ENCODE results near the gene WDR76. TPM values are rescaled to one million over a fixed set of nuclear protein-coding genes. Genes with fewer than 3 reads are reported as not detected.

The WDR76 gene
- total RNA-seq, 1 experiment from 2014 or later, result 29.6 TPM

GRCh38 chr15:43901495-43901894, 74.7 kb downstream of the WDR76 start:
- TF ChIP-seq CTCF (conservative IDR thresholded peaks at IDR 0.05), result no peak
- H3K23ac ChIP-seq (ENCODE audit: insufficient read length, low read depth, low read length), result no peak overlapping the region
- no peaks in the 10 kb centered on the region for H3K79me2 ChIP-seq (ENCODE audit: insufficient read depth, low read length)
- H2BK5ac ChIP-seq (ENCODE audit: insufficient read length, low read length), result no peak overlapping the region
- no peak overlapping the region for H2AFZ ChIP-seq (ENCODE audit: low read length)
- Mint-ChIP-seq H3K4me1 (peaks cover 26 to 27% of the 10 kb centered on the region in 2 experiments), H3K4me3 (no peak overlapping the region), H3K27ac (no peak overlapping the region), H3K9me3 (peaks cover 0 to 3% of the 10 kb centered on the region in 2 experiments; a peak in 1 of 5 replicates), H3K36me3 (ENCODE audit: insufficient read depth in 1 of 3, low read depth in 3 of 3) (peaks cover 9 to 16% (median 13%) of the 10 kb centered on the region in 3 experiments; a peak in 5 of 7 replicates), H3K27me3 (ENCODE audit: low read depth) (no peaks in the 10 kb centered on the region)
- no peak overlapping the region for H3K27ac ChIP-seq (ENCODE audit: insufficient read length, low read depth, low read length)
- H2BK15ac ChIP-seq (ENCODE audit: low read depth, low read length), result no peak overlapping the region
- DNase-seq, result no peak
- no peak overlapping the region for H2BK12ac ChIP-seq (ENCODE audit: insufficient read length, low read depth, low read length)
- no peak overlapping the region for H3K18ac ChIP-seq (ENCODE audit: insufficient read length, low read depth, low read length)
- H3K9ac ChIP-seq (ENCODE audit: extremely low read depth, insufficient read length, low read length), result no peak overlapping the region
- H3K23me2 ChIP-seq (ENCODE audit: insufficient read length, low read depth, low read length, poor library complexity, severe bottlenecking), result no peaks in the 10 kb centered on the region
- H2BK120ac ChIP-seq (ENCODE audit: low read depth, low read length, poor library complexity, severe bottlenecking), result no peak overlapping the region
- no CpG with 5 or more reads among the region's 10 CpGs for WGBS (ENCODE audit: extremely low coverage, insufficient read length, low lambda C conversion rate)
- no peak overlapping the region for H3K56ac ChIP-seq (ENCODE audit: insufficient read length, low read depth, low read length)
- H3T11ph ChIP-seq (ENCODE audit: low read length), result no peak overlapping the region
- no peak overlapping the region for H4K5ac ChIP-seq (ENCODE audit: insufficient read length, low read depth, low read length)
- no peaks in the 10 kb centered on the region for H3K79me1 ChIP-seq (ENCODE audit: insufficient read depth, low read depth, low read length, poor library complexity, severe bottlenecking)
- no peak overlapping the region for H3K14ac ChIP-seq (ENCODE audit: insufficient read depth, low read length)
- H4K91ac ChIP-seq (ENCODE audit: insufficient read length, low read depth, low read length), result no peak overlapping the region
- H4K8ac ChIP-seq (replicated peaks; ENCODE audit: insufficient read length, low read depth, low read length), result no peak overlapping the region
- H3K4me1 ChIP-seq (ENCODE audit: insufficient read depth, low read length), result no peaks in the 10 kb centered on the region; the same call in 1 of the 2 replicates
- H3K4me2 ChIP-seq (ENCODE audit: insufficient read depth, insufficient read length, low read length), result no peak overlapping the region
- no peak overlapping the region for H3K4ac ChIP-seq (ENCODE audit: low read depth, low read length)
- H2AK5ac ChIP-seq (ENCODE audit: insufficient read length, low read length), result no peak overlapping the region
- H3K9me3 ChIP-seq (ENCODE audit: control insufficient read depth, low read depth, low read length), result no peaks in the 10 kb centered on the region
- H4K20me1 ChIP-seq (ENCODE audit: control insufficient read depth, insufficient read depth, insufficient read length), result no peaks in the 10 kb centered on the region
- H3K27me3 ChIP-seq (ENCODE audit: insufficient read depth, low read length), result no peaks in the 10 kb centered on the region
- no peak overlapping the region for H2BK20ac ChIP-seq (ENCODE audit: low read depth, low read length, poor library complexity, severe bottlenecking)
